Measurements from ENCODE around the gene STK17A.
A peak's percentile ranks its signal among the peaks of the same experiment; 100 is the strongest.

The STK17A gene

GRCh38 chr7:43636093-43636492 is 53.2 kb downstream of the STK17A start:
- DNase-seq = no peak

DNA sequence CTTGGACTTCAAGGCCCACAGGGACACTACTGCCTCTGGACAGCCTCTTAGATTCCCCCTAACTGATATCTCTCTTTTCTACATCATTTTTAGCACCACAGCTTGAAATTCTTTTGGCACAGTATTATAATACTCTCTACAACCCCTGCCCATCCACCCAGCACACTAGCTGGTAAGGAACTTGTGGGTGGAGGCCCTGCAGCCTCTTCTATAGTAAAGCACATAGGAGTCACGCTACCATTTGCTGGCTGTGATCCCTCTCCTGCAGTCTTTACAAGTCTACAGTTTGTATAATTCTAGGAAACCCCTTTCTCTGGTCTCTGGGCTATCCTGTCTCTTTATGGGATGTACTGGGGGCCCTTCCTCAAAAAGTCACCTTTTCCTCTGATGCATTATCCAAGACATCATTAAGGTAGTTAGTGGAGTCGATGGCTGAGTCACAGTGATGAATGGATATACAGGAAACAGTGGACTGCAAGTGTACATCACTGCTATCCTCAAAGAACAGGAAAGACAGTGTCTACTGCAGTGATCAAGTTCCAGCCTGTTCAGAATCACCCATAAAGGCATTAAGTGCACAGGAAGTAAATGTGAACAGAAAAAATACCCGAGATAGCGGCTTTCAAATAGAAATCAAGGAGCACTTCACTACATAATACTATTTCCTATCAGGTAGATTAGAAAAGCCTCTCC is 54.4 kb downstream of the STK17A start:
- no peak for DNase-seq

DNA sequence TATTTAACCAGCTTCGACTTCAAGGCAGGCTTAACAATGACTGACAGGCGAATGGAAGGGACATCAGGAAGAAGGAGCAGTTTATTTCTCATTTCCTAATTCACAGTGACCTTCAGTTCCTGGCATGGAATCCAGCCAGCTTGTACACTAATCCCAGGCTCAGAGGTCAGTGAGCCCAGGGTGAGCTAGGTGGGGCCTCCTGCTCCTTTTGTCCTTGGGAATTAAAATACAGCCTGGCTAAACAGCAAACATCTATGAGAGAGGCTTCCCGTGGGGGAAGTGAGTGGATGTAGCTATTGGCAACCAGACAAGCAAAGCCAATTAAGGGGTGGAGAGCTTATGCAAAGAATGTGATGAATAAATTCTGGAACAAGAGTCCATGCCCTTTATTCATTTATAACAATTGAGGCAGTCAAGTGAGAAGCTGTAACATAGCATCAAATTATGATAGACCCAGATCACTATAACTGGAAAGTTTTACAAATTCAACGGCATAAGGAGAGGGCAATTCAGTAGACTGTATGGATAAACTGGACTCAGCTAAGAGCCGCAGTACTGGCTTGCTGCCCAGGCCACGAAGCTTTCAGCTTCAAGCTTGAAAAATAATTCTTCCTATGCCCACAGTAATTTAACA is 57.1 kb downstream of the STK17A start:
- DNase-seq = no peak

DNA sequence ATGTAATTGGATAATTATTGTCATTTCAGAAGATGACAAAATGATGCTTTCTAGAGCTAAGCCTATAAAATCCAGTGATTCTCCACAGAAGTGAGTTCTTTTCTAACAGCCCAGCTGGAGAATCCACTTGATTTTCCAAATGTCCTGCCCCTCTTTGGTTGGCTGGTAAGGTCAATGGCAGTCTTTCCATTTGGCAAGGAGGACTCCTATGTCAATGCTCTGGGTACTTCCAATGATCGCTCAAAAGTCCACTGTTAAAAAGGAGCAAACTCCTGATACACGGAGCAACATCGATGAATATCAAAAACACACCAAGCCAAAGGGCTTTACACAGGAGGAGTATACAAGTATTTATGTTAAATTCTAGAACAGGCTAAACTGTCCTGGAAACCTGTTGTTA is 57.8 kb downstream of the STK17A start:
- DNase-seq = no peak

GRCh38 chr7:43642897-43643630 is 60.2 kb downstream of the STK17A start:
- DNase-seq = no peak

GRCh38 chr7:43643846-43644245 is 60.9 kb downstream of the STK17A start:
- DNase-seq = no peak

DNA sequence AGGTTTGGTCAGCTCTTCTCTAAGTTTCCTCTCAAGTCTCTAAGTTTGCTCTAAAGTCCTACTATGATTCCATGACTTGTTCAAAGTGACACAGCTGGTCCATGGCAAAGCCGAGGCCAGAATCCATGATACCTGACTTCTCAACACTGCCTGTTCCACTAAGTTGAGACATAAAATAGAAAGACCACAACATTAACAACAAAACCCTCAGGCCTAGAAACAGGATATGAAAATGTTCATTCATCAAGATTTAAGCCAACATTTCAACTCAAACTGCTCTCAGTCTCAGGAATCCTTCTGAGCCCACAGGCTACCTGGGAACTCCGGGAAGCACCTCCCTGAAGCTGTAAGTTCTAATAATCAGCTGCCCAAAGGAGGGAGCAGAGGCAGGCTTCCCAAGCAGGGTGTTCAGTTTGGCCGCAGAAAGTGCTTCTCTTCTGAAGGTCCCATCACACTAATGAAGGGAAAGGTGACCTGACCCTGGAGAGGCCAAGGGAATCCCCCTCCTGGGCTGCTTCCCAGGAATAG is 62.9 kb downstream of the STK17A start:
- DNase-seq = no peak

DNA sequence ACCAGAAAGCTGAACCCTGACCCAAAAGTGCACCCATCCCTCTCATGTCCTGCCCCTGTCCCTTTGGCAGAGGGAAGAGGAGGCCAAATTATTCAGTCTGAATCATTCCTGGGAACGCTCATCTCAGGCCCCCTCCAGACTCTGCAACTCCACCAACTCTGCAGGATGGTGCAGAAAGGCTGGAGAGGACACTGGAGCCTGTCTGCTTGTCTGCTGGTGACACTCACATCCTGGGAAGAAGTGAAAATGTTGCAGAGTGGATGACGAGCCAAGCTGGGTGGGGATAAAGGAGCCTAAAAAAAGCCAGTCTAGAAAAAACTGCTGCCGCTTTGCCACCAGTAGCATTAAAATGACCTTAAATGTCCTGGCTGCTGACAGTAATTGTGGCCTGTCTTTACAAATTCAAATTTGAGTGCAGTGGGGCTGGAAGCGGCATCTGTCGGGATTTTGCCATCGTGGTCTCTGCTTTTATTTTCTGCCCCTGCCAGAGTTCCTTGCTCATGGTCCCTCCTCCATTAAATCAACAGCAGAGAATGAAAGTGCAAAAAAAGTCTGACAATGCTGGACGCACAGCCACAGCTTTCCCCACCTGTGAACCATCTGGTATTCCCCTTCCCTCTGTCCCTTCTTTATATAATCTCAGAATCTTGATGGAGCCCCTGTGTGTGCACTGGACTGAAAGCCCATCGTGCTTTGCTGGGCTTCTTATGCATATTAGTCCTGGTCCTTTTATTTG is 63.9 kb downstream of the STK17A start:
- no peak for DNase-seq

- no peak for DNase-seq
Observed at GRCh38 chr7:43647339-43647672, 64.4 kb downstream of the STK17A start.

DNA sequence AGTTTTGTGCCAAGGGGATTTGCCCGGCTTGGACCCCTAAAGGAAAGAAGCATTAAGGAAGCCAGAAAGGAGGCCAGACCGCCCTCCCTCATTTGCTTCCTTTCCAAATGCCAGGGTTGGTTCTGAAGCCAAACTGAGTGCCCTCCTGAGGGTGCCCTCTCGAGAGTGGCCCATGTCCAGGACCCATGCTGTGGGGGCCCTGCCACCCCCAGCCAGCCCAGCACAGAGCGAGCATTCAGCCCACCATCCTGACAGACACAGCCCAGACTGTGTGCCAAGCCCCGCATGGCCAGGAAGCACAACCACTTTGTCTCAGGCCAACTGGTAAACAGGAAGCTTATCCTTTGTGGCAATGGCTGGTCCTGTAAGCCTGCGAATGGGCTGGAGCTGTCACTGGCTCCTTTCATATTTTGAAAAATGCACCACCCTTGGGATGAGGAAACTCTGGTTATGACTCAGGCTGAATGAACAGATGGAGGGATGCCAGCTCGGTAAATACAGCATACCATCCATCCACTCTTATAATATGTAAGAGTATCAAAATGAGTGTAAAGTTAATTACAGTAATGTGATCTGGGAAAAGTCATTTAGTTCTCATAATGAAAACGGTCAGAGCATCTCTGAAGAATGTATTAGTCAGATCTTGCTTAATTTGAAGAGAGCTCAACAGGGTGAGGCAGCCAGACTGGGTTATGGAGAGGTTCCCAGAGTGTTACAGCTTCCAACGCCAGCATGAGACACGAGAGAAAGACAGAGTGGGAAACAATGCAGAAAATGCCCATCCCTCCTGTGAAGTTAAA is 65.0 kb downstream of the STK17A start:
- DNase-seq = peak; percentile 47 to 62 (median 60)

DNA sequence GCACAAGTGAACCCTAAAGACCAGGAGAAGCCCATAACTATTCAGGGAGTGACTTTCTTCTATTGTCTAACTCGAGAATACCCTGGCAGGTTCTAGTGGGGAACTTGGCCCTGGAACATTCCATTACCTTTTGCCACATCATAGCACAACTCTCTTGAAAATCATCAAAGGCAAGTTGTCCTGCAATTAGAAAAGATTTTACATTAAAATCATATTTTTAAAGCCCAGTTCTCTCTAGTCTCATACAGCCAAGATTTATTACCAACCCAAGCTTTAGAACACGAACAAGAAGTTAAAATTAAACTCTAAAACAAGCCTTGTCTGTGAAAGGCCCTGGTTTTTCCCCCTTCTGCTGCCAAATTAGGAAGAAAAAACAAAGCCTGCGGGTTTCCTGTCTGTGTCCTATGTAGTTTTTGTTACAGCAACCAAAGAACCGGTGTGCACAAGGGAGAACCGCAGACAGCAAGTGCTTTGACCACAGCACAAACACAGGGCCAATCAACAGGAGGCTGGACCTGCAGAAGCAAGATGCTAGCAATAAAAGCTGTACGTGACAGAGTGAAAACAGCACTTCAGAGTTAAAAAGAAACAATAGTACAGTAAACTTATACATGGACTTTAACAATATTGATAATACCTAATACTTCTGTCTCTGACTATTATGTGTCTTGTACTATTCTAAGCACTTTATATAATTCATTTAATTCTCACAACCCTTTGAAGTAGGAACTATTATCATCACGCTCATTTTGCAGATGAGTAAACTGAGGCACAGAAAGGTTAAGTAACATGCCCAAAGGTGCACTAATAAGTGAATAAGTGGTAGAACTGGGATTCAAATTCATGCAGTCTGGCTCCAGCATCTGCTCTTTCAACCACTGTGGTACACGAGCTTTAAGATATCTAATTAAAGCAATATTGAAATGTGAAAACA is 65.8 kb downstream of the STK17A start:
- DNase-seq = peak in 3 of 4 experiments; percentile 5 to 28 (median 21)

DNA sequence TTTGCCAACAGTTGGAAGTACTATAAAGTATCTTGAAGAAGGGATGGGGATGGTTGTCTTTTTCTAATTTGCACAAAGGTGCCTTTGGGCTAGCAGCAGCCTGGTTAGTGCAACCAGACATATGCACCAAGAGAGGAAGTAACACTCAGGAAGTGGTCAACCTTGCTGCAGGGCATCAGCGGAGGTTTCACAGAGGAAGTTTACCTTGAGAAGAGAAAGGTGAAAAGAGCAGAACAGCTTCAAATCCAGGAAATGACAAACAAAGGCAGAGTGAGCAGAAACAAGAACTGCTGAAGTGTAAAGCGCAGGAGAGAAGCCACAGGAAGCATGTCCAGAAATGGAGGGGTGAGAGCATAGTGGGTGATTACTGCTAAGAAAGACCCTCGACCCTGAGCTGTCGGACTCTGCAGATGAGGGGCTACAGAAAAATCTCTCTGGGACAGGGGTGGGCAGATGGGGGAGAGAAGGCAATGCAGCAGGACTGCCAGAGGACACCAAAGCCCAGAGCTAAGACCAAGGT is 66.9 kb downstream of the STK17A start:
- DNase-seq = peak in 3 of 4 experiments; percentile 6 to 24 (median 13)

DNA sequence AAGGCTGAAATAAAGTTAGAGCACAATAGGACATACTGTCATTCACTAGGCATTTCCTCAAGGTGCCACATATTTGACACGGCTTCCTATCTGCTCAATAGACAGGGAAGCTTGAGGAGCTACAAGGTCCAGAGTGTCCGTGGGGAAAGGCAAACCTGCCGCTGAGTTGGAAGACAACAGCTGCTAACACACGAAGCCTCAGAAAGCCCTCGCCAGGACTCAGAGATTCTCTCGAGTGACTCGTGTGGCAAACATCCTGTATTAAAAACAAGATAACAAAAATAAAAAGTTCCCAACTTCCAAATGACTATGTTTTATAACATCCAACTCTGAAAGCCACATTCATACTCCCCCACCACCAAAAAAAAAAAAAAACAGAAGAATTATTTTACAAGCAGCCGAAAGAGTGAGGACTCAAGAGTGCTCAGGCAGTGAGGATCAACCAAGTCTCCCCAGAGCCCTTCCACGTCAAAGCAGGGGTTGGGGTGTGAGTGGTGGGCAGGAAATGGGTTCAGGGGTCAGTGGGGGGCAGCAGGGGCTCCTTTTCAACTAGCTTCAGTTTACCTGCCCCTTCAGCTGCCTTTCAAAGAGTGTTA is 67.6 kb downstream of the STK17A start:
- DNase-seq = no peak

DNA sequence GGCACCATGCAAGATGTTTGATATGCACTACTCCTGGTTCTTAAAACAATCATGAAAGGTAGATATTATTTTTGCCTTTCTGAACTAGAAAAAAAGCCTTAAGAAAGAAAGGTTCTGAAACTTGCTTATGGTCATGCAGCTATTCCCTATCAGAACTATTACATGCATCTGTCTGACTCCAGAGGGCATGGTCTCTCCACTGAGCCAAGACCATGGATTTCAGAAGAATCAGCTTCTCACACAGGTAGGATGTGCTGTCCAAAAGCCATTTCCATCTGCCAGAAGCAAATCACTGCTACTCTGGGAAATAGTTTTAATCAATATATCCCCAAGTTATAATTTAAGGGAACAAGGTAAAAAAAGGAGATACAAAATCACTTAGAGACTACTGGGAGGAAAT is 69.5 kb downstream of the STK17A start:
- DNase-seq = no peak

- DNase-seq = no peak
Observed at GRCh38 chr7:43653466-43653865, 70.6 kb downstream of the STK17A start.

DNA sequence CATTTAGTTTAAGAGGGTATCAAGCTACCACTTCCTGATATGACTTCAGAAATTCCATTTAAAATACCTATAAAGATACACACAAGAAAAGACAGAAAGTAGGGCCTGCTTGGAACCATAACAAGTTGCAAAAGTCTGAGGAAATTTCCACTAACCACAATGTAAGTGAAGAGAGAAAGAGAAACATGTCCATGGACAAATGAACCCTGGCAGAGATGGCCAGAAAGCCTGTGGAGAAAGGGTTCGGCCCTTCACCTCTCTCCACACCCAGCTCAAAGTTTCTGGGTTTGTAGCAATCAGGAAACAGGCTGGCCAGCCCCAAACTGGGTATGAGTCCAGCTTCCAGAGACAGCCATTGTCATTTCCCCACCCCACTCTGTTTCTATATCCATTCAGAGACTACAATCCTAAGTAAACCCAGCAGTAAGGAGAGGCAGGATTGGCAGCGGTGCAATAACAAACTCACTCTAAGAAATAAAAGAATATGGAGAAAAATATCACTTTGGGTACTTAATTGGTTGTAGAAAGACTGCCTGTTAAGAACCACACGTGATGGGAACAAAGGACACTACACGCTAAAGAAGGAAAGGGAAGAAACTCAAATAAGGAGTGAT is 71.1 kb downstream of the STK17A start:
- DNase-seq = no peak

DNA sequence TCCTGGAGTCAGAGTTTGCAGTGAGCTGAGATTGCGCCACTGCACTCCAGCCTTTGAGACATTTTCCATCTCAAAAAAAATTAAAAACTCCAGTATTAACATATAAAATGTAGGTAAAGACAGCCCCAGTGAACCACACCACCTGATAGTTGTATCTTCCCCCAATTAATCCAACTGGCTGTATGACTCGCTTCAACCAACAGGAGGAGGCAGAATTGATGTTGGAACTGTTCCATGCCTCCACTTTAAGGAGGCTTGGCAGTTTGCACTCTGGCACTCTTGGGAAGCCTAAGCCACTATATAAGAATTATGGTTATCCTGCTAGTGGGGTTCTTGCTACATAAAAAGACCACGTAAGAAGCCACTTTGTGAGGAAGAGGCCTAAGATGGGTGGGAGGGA is 72.7 kb downstream of the STK17A start:
- DNase-seq = no peak

- no peak for DNase-seq
Observed at GRCh38 chr7:43656997-43657396, 74.1 kb downstream of the STK17A start.

- DNase-seq = no peak
Observed at GRCh38 chr7:43658718-43659548, 76.0 kb downstream of the STK17A start.

Measured in suppressor macrophage (primary cell).